Nephron (organoid): ENCODE data around the gene MCF2L.

Source experiments
- H3K27ac Mint-ChIP-seq, 3 experiments: 2 replicates each; pipeline ENCODE4 v1.8.0; 2020; ENCODE audit warnings: mixed read lengths in 3 of 3, mild to moderate bottlenecking in 2 of 3, moderate library complexity in 1 of 3
- H3K27me3 Mint-ChIP-seq: 2 replicates; pipeline ENCODE4 v1.8.0; 2021; ENCODE audit warnings: low read depth, mild to moderate bottlenecking, moderate library complexity, mixed read lengths
- H3K36me3 Mint-ChIP-seq: 2 replicates; pipeline ENCODE4 v1.8.0; 2020; ENCODE audit warnings: low read depth, mixed read lengths
- H3K4me1 Mint-ChIP-seq: 2 replicates; pipeline ENCODE4 v1.8.0; 2020; ENCODE audit warnings: mixed read lengths
- H3K4me3 Mint-ChIP-seq, 3 experiments: 2 replicates each; pipeline ENCODE4 v1.8.0; 2020; ENCODE audit warnings: mild to moderate bottlenecking in 3 of 3, mixed read lengths in 3 of 3, moderate library complexity in 2 of 3
- H3K9me3 Mint-ChIP-seq: 2 replicates; pipeline ENCODE4 v1.8.0; 2020; ENCODE audit warnings: mixed read lengths
- TF ChIP-seq, protein P1 (sequence below), 3 experiments: fragments of 200-600 bp; sonication (generic); IDR thresholded peaks; one replicate each; pipeline ENCODE4 v1.5.0; 2021; ENCODE audit warnings: antibody characterized with exemption in 3 of 3; ENCODE audit not compliant: unreplicated experiment in 3 of 3

The MCF2L gene

GRCh38 chr13:113092776-113093579 lies 124.0 kb downstream of the MCF2L start:
- TF ChIP-seq, protein P1, sequence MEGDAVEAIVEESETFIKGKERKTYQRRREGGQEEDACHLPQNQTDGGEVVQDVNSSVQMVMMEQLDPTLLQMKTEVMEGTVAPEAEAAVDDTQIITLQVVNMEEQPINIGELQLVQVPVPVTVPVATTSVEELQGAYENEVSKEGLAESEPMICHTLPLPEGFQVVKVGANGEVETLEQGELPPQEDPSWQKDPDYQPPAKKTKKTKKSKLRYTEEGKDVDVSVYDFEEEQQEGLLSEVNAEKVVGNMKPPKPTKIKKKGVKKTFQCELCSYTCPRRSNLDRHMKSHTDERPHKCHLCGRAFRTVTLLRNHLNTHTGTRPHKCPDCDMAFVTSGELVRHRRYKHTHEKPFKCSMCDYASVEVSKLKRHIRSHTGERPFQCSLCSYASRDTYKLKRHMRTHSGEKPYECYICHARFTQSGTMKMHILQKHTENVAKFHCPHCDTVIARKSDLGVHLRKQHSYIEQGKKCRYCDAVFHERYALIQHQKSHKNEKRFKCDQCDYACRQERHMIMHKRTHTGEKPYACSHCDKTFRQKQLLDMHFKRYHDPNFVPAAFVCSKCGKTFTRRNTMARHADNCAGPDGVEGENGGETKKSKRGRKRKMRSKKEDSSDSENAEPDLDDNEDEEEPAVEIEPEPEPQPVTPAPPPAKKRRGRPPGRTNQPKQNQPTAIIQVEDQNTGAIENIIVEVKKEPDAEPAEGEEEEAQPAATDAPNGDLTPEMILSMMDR (IDR thresholded peaks at IDR 0.05; ENCODE audit: unreplicated experiment in 3 of 3): no peak
- H3K36me3 Mint-ChIP-seq: peaks cover 12% of the 10 kb centered on the region

DNA sequence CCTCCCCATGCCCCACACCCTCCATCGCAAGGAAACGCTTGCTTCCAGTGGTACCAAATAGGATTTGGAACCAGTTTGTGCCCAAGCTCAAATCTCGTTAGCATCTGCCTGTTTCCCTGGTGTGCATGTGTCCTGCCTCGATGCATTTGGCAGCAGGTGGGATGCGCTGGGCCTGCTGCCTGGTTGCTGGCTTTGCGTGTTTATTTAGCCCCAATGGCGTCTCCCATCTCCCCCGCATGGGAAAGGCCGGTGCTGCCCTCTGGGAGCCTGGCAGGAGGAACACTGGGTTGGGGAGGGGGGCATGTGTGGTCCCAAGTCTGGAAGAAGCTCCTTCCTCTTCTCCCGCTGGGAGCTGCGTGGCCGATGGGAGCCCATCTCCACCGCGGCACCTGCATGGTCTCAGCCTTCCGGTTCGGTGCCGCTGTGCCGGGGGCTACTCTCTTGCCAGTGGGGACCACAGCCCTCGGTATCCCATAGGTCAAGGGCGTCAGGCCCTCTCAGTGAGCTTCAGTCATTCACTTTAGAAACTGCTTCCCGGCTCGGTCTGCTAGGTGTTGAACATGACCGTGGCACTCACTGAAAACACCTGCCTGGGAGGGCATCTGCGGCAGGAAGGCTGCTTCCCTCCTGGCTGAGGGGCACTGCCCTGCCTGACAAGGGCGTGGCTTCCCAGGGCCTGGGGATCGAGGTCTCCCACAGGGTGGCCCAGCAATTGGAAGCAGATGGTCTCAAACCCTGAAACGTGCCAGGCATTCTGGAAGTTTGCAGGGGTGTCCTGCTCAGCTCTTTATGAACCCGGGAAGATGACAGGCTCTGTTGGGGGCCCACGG lies 124.8 kb downstream of the MCF2L start:
- no peak overlapping the region for H3K27ac Mint-ChIP-seq
- no peaks in the 10 kb centered on the region for H3K9me3 Mint-ChIP-seq
- peaks cover 25% of the 10 kb centered on the region for H3K4me1 Mint-ChIP-seq
- TF ChIP-seq, protein P1 (IDR thresholded peaks at IDR 0.05; ENCODE audit: unreplicated experiment in 3 of 3): no peak
- peaks cover 13% of the 10 kb centered on the region for H3K27me3 Mint-ChIP-seq
- H3K36me3 Mint-ChIP-seq: peaks cover 14% of the 10 kb centered on the region
- no peak overlapping the region for H3K4me3 Mint-ChIP-seq

More at GRCh38 chr13:113092776-113093579, 124.0 kb downstream of the MCF2L start:
- no peaks in the 10 kb centered on the region for H3K9me3 Mint-ChIP-seq
- no peak overlapping the region for H3K27ac Mint-ChIP-seq
- peaks cover 13% of the 10 kb centered on the region for H3K27me3 Mint-ChIP-seq
- no peak overlapping the region for H3K4me3 Mint-ChIP-seq
- peaks cover 17% of the 10 kb centered on the region for H3K4me1 Mint-ChIP-seq

GRCh38 chr13:113094410-113094800 lies 125.4 kb downstream of the MCF2L start:
- Mint-ChIP-seq H3K36me3 (peaks cover 11% of the 10 kb centered on the region), H3K4me1 (peaks cover 26% of the 10 kb centered on the region), H3K27me3 (peaks cover 11% of the 10 kb centered on the region), H3K9me3 (no peaks in the 10 kb centered on the region), H3K4me3 (no peak overlapping the region), H3K27ac (no peak overlapping the region)
- TF ChIP-seq, protein P1 (IDR thresholded peaks at IDR 0.05; ENCODE audit: unreplicated experiment in 3 of 3): no peak

- H3K9me3 Mint-ChIP-seq: no peaks in the 10 kb centered on the region
- no peak overlapping the region for H3K4me3 Mint-ChIP-seq
- H3K4me1 Mint-ChIP-seq: peaks cover 19% of the 10 kb centered on the region
- H3K27ac Mint-ChIP-seq: no peak overlapping the region
- peaks cover 5% of the 10 kb centered on the region for H3K27me3 Mint-ChIP-seq
- TF ChIP-seq, protein P1 (IDR thresholded peaks at IDR 0.05; ENCODE audit: unreplicated experiment in 3 of 3): no peak
- peaks cover 10% of the 10 kb centered on the region for H3K36me3 Mint-ChIP-seq
Measured at GRCh38 chr13:113095146-113096051, 126.4 kb downstream of the MCF2L start.

- TF ChIP-seq, protein P1 (IDR thresholded peaks at IDR 0.05; ENCODE audit: unreplicated experiment in 3 of 3): no peak
- Mint-ChIP-seq H3K4me1 (peaks cover 15% of the 10 kb centered on the region), H3K27me3 (no peaks in the 10 kb centered on the region), H3K9me3 (no peaks in the 10 kb centered on the region), H3K4me3 (no peak overlapping the region), H3K36me3 (peaks cover 6% of the 10 kb centered on the region), H3K27ac (no peak overlapping the region)
Measured at GRCh38 chr13:113096052-113096744, 127.2 kb downstream of the MCF2L start.
